ENCODE measurements around the gene DUSP15. TPM values are rescaled to one million over a fixed set of nuclear protein-coding genes. Genes with fewer than 3 reads are reported as not detected.
"Not testable (repeated sequence)": the region's sequence is repeated elsewhere in the genome, so short reads cannot be mapped to it uniquely, and the experiment has no call there.

DUSP15 gene
- total RNA-seq: not detected
- not detected for polyA plus RNA-seq (2013, experiment 1 of 2)
- 0.08 TPM for polyA plus RNA-seq (2013, experiment 2 of 2)
- 0 to 0.33 (median 0) reads per million in 172 experiments for total RNA-seq

DNA sequence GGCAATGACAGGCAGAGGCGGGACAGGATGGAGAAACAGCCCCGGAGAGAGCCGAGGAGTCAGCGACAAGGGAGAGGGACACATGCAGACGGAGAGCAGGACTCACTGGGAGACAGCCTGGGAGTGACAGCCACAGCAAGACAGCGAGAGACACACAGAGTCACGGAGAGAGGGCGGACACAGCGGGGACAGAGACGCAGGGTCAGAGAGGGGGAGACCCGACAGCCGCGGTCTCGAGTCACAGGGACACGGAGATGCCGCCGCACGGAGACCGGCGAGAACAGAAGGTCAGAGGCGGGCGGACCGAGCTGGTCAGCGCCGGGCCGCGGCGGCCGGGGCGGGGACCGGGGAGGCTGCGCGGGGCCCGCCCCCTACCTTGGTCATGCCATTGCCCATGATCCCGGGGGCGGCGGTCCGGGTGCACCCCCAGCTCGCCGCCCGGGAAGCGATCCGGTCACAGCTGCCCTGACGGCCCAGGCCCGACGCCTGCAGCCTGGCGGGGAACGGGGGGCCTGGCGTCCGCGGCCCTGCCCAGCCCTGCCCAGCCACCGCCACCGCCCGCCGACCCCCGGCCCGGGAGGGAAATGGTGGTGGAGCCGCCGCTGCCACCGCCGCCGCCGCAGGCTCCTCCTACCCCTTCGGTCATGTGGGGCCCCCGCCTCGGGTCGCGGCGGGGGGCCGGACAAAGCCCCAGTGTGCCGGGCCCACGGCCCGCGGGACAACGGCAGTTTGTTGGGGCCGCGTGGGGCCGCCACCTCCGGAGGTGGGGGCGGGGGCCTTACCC lies at the start of gene DUSP15, which contains the start of gene TTLL9:
Gene DUSP15, minus strand, starts transcription at position 586 of the 784 bp plus-strand sequence. Its CDS starts 190 bp downstream, at position 396.
Gene TTLL9, plus strand, starts transcription at position 693 of the 784 bp plus-strand sequence. CDS start 493 bp downstream, outside the sequence.
- ChIA-PET POLR2A (interaction anchor here (2.0 kb wide), 1 partner anchor 9 kb away, joined by 6 read pairs; no protein-coding TSS in a partner anchor), CTCF (no interaction called here)
- DNase-seq (peak in 4 of 14 experiments; percentile 9 to 29 (median 16)), ATAC-seq (ENCODE audit: poor library complexity) (peak; percentile 37)
- H3K4me3 Mint-ChIP-seq: peak within 1 kb of the TSS; percentile 89
- H3K36me3 Mint-ChIP-seq (ENCODE audit: low read depth): no peaks in the 10 kb centered on the region
- TF ChIP-seq CTCF (IDR thresholded peaks at IDR 0.05): no peak
- H3K27ac Mint-ChIP-seq: no peak within 1 kb of the TSS
- peaks cover 16% of the 10 kb centered on the region for H3K4me1 ChIP-seq (ENCODE audit: insufficient read depth, low read length)
- H3K4me3 ChIP-seq (ENCODE audit: low read length): peak within 1 kb of the TSS; percentile 29
- H3K27me3 Mint-ChIP-seq: peaks cover 53% of the 10 kb centered on the region
- no peak within 1 kb of the TSS for H3K27ac ChIP-seq (ENCODE audit: low read depth in 1 of 2, low read length in 2 of 2)
- intact Hi-C loops (cut with DNase I, micrococcal nuclease): loop anchor here in 1 of 2 experiments (10.0 kb wide), 1 partner anchor 135 kb away; the partner anchor contains the start of gene TPX2
- peaks cover 0 to 7% of the 10 kb centered on the region in 2 experiments for H3K9me3 ChIP-seq (ENCODE audit: control insufficient read depth in 1 of 2, insufficient read depth in 1 of 2, low read length in 2 of 2)
- no peaks in the 10 kb centered on the region for H3K9me3 Mint-ChIP-seq
- H3K27me3 ChIP-seq (ENCODE audit: control insufficient read depth in 1 of 2, insufficient read depth in 2 of 2, low read length in 2 of 2): peaks cover 27 to 35% of the 10 kb centered on the region in 2 experiments
- H3K36me3 ChIP-seq (ENCODE audit: insufficient read depth, low read length): no peaks in the 10 kb centered on the region
- H3K4me1 Mint-ChIP-seq (ENCODE audit: low read depth): peaks cover 12% of the 10 kb centered on the region

GRCh38 chr20:31919410-31920155 lies 49.3 kb upstream of the DUSP15 start:
- H3K4me3 Mint-ChIP-seq: no peak overlapping the region
- ATAC-seq (ENCODE audit: poor library complexity) (no peak), DNase-seq (no peak)
- no peak overlapping the region for H3K27ac Mint-ChIP-seq
- peaks cover 35% of the 10 kb centered on the region for H3K27me3 Mint-ChIP-seq
- H3K9me3 Mint-ChIP-seq: no peaks in the 10 kb centered on the region
- H3K9me3 ChIP-seq (ENCODE audit: control insufficient read depth in 1 of 2, insufficient read depth in 1 of 2, low read length in 2 of 2): peaks cover 0 to 4% of the 10 kb centered on the region in 2 experiments
- H3K4me1 Mint-ChIP-seq (ENCODE audit: low read depth): no peaks in the 10 kb centered on the region
- POLR2A ChIA-PET: no interaction called here
- no peaks in the 10 kb centered on the region for H3K4me1 ChIP-seq (ENCODE audit: insufficient read depth, low read length)
- H3K4me3 ChIP-seq (ENCODE audit: low read length): no peak overlapping the region
- CTCF ChIA-PET: no interaction called here
- TF ChIP-seq CTCF (IDR thresholded peaks at IDR 0.05): no peak
- peaks cover 0 to 2% of the 10 kb centered on the region in 2 experiments for H3K27me3 ChIP-seq (ENCODE audit: control insufficient read depth in 1 of 2, insufficient read depth in 2 of 2, low read length in 2 of 2)
- intact Hi-C loops (cut with DNase I, micrococcal nuclease): no loop called here
- no peaks in the 10 kb centered on the region for H3K36me3 ChIP-seq (ENCODE audit: insufficient read depth, low read length)
- no peaks in the 10 kb centered on the region for H3K36me3 Mint-ChIP-seq (ENCODE audit: low read depth)
- no peak overlapping the region for H3K27ac ChIP-seq (ENCODE audit: low read depth in 1 of 2, low read length in 2 of 2)

DNA sequence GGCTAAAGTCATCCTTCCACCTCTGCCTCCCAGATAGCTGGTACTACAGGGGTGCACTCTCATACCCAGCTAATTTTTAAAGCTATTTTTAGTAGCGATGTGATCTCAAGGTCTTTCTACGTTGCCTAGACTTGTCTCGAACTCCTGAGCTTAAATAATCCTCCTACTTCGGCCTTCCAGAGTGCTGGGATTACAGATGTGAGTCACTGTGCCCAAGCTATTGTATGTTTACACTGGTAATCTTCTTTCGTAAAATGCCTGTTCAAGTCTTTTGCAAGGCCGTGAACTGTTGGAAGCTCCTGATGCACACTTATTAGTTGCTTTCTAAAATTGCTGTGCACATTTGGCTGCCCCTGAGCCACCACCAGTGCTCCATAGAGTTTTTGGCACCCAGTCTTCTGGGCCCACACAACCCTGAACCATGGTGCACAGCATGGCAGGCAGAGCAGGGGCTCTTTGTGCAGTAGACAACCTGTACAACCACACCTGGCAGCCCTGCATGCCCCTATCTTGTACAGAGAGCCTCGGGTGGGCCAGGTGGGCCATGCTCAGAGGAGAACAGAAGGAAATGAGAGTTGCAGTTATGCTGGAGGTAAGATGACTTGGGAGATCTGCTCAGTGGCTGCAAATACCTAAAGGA lies 48.3 kb upstream of the DUSP15 start:
- Mint-ChIP-seq H3K4me1 (ENCODE audit: low read depth) (no peaks in the 10 kb centered on the region), H3K9me3 (no peaks in the 10 kb centered on the region), H3K27ac (no peak overlapping the region), H3K4me3 (no peak overlapping the region), H3K36me3 (ENCODE audit: low read depth) (no peaks in the 10 kb centered on the region), H3K27me3 (peaks cover 26% of the 10 kb centered on the region)
- Histone ChIP-seq H3K4me1 (ENCODE audit: insufficient read depth, low read length) (no peaks in the 10 kb centered on the region), H3K4me3 (ENCODE audit: low read length) (no peak overlapping the region), H3K27ac (ENCODE audit: low read depth in 1 of 2, low read length in 2 of 2) (no peak overlapping the region), H3K36me3 (ENCODE audit: insufficient read depth, low read length) (no peaks in the 10 kb centered on the region), H3K9me3 (ENCODE audit: control insufficient read depth in 1 of 2, insufficient read depth in 1 of 2, low read length in 2 of 2) (peaks cover 0 to 4% of the 10 kb centered on the region in 2 experiments), H3K27me3 (ENCODE audit: control insufficient read depth in 1 of 2, insufficient read depth in 2 of 2, low read length in 2 of 2) (no peaks in the 10 kb centered on the region)
- no peak for TF ChIP-seq CTCF (IDR thresholded peaks at IDR 0.05)
- DNase-seq (no peak), ATAC-seq (ENCODE audit: poor library complexity) (no peak)
- CTCF ChIA-PET: no interaction called here
- POLR2A ChIA-PET: no interaction called here
- intact Hi-C loops (cut with DNase I, micrococcal nuclease): no loop called here

DNA sequence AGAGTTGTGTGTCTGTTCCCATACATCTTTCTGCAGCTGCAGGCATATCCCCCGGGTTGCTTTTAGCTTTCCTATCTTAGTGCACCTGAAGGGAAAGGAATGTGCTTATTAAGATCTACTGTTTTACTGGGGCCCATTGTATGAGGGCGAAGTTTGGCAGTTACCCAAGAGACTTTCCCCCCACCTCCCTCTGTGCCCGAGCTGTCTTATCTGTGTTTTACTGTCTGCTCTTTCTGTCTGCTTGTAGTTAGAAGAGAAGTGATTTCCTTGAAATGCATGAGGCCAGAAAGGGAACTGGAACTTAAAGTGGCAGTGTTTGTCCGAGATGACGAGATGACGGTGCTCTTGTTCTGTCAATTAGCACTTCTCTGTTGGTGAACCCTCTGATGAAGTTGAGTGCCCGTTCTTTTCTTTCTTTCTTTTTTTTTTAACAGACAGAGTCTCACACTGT lies 47.7 kb upstream of the DUSP15 start:
- H3K4me1 ChIP-seq (ENCODE audit: insufficient read depth, low read length); intact Hi-C loops (cut with DNase I, micrococcal nuclease); POLR2A ChIA-PET: not testable (repeated sequence)

More for the DNA sequence above, 47.7 kb upstream of the DUSP15 start:
- H3K36me3 Mint-ChIP-seq (ENCODE audit: low read depth); H3K4me3 Mint-ChIP-seq; H3K9me3 Mint-ChIP-seq; H3K4me3 ChIP-seq (ENCODE audit: low read length); ATAC-seq (ENCODE audit: poor library complexity); H3K4me1 Mint-ChIP-seq (ENCODE audit: low read depth); H3K27ac Mint-ChIP-seq; CTCF ChIA-PET; H3K9me3 ChIP-seq (ENCODE audit: control insufficient read depth in 1 of 2, insufficient read depth in 1 of 2, low read length in 2 of 2); DNase-seq; H3K27me3 ChIP-seq (ENCODE audit: control insufficient read depth in 1 of 2, insufficient read depth in 2 of 2, low read length in 2 of 2); H3K36me3 ChIP-seq (ENCODE audit: insufficient read depth, low read length); H3K27ac ChIP-seq (ENCODE audit: low read depth in 1 of 2, low read length in 2 of 2): not testable (repeated sequence)
- peaks cover 26% of the 10 kb centered on the region for H3K27me3 Mint-ChIP-seq

Data from CD4-positive, alpha-beta T cell (primary cell).